KOPT-K1 (cell line): ENCODE results near the gene LAMTOR5.
"Not testable (repeated sequence)": the region's sequence is repeated elsewhere in the genome, so short reads cannot be mapped to it uniquely, and the experiment has no call there.

Experiments used
- H3K27ac ChIP-seq: fragments of 200-600 bp; sonication (generic); 2 replicates; pipeline ENCODE4 v1.5.1; 2016; ENCODE audit warnings: antibody characterized with exemption, mild to moderate bottlenecking, low read depth, low read length; ENCODE audit not compliant: poor library complexity, severe bottlenecking
- H3K36me3 ChIP-seq: fragments of 200-600 bp; sonication (generic); 2 replicates; pipeline ENCODE4 v1.5.1; 2017; ENCODE audit warnings: antibody characterized with exemption, mild to moderate bottlenecking, low read length, moderate library complexity; ENCODE audit not compliant: insufficient read depth
- H3K9me3 ChIP-seq: fragments of 200-600 bp; sonication (generic); 2 replicates; pipeline ENCODE4 v1.5.1; 2017; ENCODE audit warnings: antibody characterized with exemption, low read length, mild to moderate bottlenecking; ENCODE audit not compliant: insufficient read depth, poor library complexity, severe bottlenecking

Gene LAMTOR5

DNA sequence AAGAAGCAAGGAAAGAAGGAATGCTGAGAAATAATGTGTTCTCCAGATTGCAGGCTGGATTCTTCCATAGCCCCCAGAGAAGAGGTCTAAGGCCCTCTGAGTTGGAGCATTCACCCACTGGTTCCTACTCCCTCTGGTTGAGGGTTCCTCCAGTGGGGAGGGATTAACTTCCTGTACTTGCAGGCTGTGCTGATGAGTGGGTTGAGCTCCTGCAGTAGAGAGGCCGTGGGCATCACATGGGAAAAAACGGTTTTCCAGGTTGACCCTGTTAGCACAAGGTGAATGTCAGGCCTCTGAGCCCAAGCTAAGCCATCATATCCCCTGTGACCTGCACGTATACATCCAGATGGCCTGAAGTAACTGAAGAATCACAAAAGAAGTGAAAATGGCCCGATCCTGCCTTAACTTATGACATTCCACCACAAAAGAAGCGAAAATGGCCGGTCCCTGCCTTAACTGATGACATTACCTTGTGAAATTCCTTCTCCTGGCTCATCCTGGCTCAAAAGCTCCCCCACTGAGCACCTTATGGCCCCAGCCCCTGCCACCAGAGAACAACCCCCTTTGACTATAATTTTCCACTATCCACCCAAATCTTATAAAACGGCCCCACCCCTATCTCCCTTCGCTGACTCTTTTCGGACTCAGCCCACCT is 30.3 kb upstream of the LAMTOR5 start:
- H3K27ac ChIP-seq, H3K36me3 ChIP-seq, H3K9me3 ChIP-seq: not testable (repeated sequence)

- Histone ChIP-seq H3K36me3 (no peaks in the 10 kb centered on the region), H3K9me3 (no peaks in the 10 kb centered on the region), H3K27ac (no peak overlapping the region)
Observed at GRCh38 chr1:110436635-110437034, 29.1 kb upstream of the LAMTOR5 start.

GRCh38 chr1:110434946-110435345 is 27.5 kb upstream of the LAMTOR5 start:
- Histone ChIP-seq H3K27ac (no peak overlapping the region), H3K9me3 (no peaks in the 10 kb centered on the region), H3K36me3 (no peaks in the 10 kb centered on the region)

DNA sequence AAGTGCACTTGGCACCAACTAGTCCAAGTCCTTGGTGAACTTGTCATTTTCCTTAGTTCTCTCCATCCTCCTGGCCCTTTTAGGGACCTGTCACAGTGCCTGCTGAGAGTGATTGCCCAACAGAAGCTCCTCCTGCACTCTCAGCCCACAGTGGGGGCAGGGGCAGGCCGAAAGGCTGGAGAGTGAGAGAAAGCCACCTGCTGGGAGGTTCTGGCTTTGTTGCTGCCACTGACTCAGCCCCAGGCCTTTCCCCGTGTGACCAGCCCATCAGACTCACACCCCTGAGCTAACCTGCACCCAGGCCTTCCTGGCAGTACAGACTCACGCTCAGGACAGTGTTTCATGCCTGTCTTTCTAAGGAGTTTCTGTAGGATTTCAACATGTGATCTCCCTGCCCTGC is 26.3 kb upstream of the LAMTOR5 start:
- Histone ChIP-seq H3K9me3 (no peaks in the 10 kb centered on the region), H3K36me3 (no peaks in the 10 kb centered on the region), H3K27ac (no peak overlapping the region)

GRCh38 chr1:110433213-110433612 is 25.7 kb upstream of the LAMTOR5 start:
- Histone ChIP-seq H3K27ac (no peak overlapping the region), H3K36me3 (no peaks in the 10 kb centered on the region), H3K9me3 (no peaks in the 10 kb centered on the region)

- Histone ChIP-seq H3K27ac (no peak overlapping the region), H3K9me3 (no peaks in the 10 kb centered on the region), H3K36me3 (no peaks in the 10 kb centered on the region)
Observed at GRCh38 chr1:110430901-110431300, 23.4 kb upstream of the LAMTOR5 start.

- Histone ChIP-seq H3K36me3 (no peaks in the 10 kb centered on the region), H3K9me3 (no peaks in the 10 kb centered on the region), H3K27ac (no peak overlapping the region)
Observed at GRCh38 chr1:110430366-110430765, 22.9 kb upstream of the LAMTOR5 start.

- H3K9me3 ChIP-seq, result no peaks in the 10 kb centered on the region
- no peaks in the 10 kb centered on the region for H3K36me3 ChIP-seq
- no peak overlapping the region for H3K27ac ChIP-seq
Observed at GRCh38 chr1:110428946-110429345, 21.5 kb upstream of the LAMTOR5 start.

DNA sequence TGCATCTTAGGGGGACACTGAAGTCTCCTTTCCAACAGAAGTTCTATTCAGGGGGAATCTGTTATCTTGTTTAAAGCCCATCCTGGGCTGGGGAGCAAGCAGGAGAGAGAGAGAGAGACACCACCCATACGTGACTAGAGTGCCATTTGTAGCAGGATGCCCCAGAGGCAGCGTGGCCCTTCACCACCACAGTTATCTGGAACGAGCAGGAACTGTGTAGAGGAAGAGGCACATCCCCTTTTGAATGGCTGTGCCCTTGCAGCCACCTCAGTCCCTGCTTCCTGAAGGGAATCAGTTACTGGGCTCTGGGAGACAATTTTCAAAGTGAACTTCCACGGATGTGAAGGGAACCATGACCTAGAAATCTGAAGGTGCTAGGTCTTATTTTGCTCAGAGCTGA is 19.4 kb upstream of the LAMTOR5 start:
- Histone ChIP-seq H3K9me3 (no peaks in the 10 kb centered on the region), H3K36me3 (no peaks in the 10 kb centered on the region), H3K27ac (no peak overlapping the region)

DNA sequence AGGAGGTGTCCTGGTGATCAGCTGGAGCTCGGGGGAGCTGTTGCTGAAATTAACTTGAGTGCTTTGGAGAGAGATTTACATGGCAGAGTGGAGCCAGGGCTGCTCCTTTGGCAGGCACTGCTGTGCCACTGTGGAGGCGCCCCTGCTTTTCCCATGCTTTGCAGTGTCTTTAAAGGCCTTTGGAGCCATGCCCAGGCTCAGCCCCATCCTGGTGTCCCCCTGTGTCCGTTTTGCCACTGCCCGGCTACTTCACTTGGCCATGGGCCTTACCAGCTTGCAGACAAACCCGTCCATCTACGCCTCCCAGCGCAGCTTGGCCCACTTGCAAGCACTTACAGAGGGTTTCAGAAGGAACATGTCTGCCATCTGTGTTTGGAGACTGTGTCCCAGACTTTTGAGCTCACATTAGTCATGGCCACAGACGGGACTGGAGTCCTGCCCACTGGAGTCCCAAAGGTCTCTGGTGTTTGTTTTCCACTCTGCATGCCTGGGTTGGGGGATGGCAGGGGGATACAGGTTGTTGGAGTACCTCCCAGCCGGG is 18.2 kb upstream of the LAMTOR5 start:
- H3K36me3 ChIP-seq, result no peaks in the 10 kb centered on the region
- H3K27ac ChIP-seq, result no peak overlapping the region
- H3K9me3 ChIP-seq, result peaks cover 9% of the 10 kb centered on the region

DNA sequence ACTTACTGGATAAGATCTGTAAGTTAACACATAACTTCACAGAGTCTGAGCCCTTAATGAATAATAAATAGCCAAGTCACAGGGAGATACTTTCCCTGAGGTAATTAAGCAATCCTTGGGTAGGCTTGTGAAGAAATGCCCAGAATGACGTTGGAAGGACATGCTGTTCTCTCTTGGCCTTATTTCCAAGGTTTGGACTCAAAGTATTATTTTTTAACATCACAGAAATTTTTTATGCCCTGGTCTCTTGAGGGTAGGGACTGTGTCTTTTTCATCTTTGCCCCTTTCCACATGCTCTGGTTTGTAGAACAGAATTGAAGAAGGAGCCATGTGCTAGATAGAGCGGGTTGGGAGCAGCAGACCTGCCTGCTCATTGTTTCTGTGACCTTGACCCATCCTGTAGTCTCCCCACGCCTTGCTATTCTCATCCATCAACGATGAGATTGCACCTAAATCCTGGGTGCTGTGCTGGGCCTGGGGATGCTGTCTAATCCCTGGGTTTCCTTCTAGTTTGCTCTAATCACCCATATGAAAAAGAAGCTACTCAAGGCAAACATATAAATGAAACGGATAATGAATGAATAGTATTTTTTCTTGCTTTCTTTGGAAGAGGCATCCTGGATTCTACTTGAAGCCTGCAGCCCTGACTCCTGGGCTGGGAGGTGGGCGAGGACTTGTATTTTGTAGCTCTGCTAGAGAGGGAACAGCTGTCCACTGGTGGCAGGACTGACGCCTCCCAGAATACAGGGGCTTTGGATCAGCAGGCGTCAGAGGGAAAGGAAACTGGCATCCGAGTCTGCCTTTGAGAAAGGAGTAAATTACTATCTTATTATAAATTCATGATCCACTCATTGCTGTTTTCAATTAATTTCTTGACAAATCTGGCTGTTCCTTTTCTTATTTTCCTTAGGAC is 17.5 kb upstream of the LAMTOR5 start:
- Histone ChIP-seq H3K27ac (no peak overlapping the region), H3K9me3 (peaks cover 9% of the 10 kb centered on the region), H3K36me3 (no peaks in the 10 kb centered on the region)

DNA sequence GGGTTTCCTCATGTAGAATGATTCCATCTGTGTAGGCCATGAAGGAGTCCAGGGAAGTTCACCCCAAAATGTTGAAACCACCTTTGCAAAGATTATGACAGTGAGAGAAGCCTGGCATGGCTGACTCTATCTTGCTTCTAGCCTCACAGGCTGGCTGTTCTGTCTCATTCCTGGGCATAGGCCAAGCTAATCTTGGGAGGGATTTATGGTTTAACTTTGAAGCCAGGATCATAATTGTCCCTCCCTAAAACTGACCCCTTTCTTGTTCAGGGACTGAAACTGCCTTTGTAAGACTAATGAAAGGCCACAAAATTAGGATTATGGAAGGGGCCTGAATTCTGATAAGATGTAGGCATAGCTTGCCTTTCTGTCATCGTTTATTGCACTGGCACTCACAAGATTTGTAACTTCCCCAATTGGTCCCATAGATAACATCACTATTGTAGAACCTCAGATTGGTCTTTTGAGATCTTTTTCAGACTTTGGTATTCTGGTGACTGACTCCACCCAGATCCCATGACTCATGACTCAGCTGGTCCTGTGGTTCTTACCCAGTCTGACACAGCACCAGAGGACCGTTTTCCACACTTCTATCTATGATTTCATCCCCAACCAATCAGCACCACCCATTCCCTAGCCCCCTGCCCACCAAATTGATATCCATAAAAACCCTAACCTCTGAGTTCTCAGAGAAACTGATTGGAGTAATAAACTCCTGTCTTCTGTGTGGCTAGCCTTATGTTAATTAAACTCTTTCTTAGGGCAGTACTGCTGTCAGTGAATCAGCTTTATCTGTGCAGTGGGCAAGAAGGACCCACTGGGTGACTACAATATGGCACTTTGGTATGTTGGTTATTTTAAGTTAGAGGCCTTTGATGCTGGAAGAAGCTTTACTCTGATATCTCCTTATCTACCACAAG is 13.6 kb upstream of the LAMTOR5 start:
- Histone ChIP-seq H3K36me3 (no peaks in the 10 kb centered on the region), H3K27ac (no peak overlapping the region), H3K9me3 (peaks cover 9% of the 10 kb centered on the region)

- H3K27ac ChIP-seq, result no peak overlapping the region
- no peaks in the 10 kb centered on the region for H3K36me3 ChIP-seq
- peaks cover 9% of the 10 kb centered on the region for H3K9me3 ChIP-seq
Observed at GRCh38 chr1:110420023-110420662, 12.6 kb upstream of the LAMTOR5 start.

GRCh38 chr1:110418729-110419128 is 11.2 kb upstream of the LAMTOR5 start:
- Histone ChIP-seq H3K27ac (no peak overlapping the region), H3K9me3 (peaks cover 9% of the 10 kb centered on the region), H3K36me3 (no peaks in the 10 kb centered on the region)
